ENCODE measurements around the gene HMG20B. TPM values are rescaled to one million over a fixed set of nuclear protein-coding genes. Genes with fewer than 3 reads are reported as not detected.

Gene HMG20B
- total and polyA plus RNA-seq, 4 donors: 25.7 to 87.6 (median 68.1) TPM

DNA sequence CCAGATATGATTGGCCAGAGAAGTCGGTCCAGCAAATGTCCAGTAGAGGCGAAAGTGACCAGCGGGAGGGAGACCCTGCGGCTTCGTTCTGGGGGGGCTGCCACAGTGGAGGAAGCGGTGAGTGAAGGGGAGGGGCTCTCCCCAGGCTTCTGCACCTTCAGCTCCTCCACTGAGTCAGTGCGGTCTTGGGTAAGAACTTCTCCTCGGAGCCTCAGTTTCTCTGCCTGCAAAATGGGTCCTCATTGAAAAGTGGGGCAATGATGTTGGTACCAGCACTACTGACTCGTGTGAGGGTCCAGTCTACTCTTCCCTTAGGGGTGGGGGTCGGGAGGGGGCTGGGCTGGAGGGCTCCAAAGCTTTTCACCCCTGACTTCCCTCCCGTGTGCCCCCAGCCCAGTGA, 16.7 kb downstream of the HMG20B start:
- Histone ChIP-seq H3K4me1 (ENCODE audit: control insufficient read depth, insufficient read depth, low read length) (peaks cover 9% of the 10 kb centered on the region), H3K27ac (ENCODE audit: low read depth, low read length) (no peak overlapping the region), H3K36me3 (ENCODE audit: control insufficient read depth, insufficient read depth, low read length) (peaks cover 4% of the 10 kb centered on the region), H3K27me3 (ENCODE audit: control insufficient read depth, insufficient read depth, low read length) (peaks cover 27% of the 10 kb centered on the region), H3K4me3 (ENCODE audit: low read depth, low read length) (no peak overlapping the region), H3K9me3 (ENCODE audit: control insufficient read depth, insufficient read depth, low read length) (no peaks in the 10 kb centered on the region)
- WGBS (ENCODE audit: insufficient coverage): 88% methylated on average over 7 of the region's 11 CpGs
- DNase-seq (ENCODE audit: low read depth in 4 of 6, low spot score in 6 of 6): no peak

GRCh38 chr19:3589949-3590348, 17.2 kb downstream of the HMG20B start:
- H3K27ac ChIP-seq (ENCODE audit: low read depth, low read length): no peak overlapping the region
- H3K4me1 ChIP-seq (ENCODE audit: control insufficient read depth, insufficient read depth, low read length): peaks cover 9% of the 10 kb centered on the region
- H3K27me3 ChIP-seq (ENCODE audit: control insufficient read depth, insufficient read depth, low read length): peaks cover 22% of the 10 kb centered on the region
- no peak for DNase-seq (ENCODE audit: low read depth in 4 of 6, low spot score in 6 of 6)
- WGBS (ENCODE audit: insufficient coverage): 92% methylated on average over 22 of the region's 22 CpGs
- no peak overlapping the region for H3K4me3 ChIP-seq (ENCODE audit: low read depth, low read length)
- H3K9me3 ChIP-seq (ENCODE audit: control insufficient read depth, insufficient read depth, low read length): no peaks in the 10 kb centered on the region
- peaks cover 4% of the 10 kb centered on the region for H3K36me3 ChIP-seq (ENCODE audit: control insufficient read depth, insufficient read depth, low read length)

DNA sequence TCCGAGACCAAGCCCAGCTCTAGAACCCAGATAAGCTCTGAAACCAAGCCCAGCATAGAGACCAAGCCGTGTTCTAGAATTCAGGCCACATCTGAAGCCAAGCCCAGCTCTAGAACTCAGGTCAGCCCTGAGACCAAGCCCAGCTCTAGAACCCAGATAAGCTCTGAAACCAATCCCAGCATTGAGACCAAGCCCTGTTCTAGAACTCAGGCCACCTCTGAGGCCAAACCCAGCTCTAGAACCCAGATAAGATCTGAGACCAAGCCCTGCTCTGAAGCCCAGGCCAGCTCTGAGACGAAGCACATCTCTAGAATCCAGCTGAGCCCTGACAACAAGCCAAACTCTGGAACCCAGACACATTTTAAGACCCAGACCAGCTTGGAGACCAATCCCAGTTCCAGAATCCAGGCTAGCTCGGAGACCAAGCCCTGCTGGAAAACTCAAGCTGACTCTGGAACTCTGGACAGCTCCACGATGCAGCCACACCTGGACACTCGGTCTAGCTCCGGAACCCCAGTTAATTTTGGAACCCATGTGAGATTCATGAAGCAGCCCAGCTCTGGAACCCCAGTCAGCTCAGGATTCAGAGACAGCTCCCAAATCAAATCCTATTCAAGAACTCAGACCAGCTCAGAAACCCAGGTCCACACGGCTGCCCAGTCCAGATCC, 18.4 kb downstream of the HMG20B start:
- H3K4me1 ChIP-seq (ENCODE audit: control insufficient read depth, insufficient read depth, low read length): peaks cover 3% of the 10 kb centered on the region
- no peaks in the 10 kb centered on the region for H3K9me3 ChIP-seq (ENCODE audit: control insufficient read depth, insufficient read depth, low read length)

DNA sequence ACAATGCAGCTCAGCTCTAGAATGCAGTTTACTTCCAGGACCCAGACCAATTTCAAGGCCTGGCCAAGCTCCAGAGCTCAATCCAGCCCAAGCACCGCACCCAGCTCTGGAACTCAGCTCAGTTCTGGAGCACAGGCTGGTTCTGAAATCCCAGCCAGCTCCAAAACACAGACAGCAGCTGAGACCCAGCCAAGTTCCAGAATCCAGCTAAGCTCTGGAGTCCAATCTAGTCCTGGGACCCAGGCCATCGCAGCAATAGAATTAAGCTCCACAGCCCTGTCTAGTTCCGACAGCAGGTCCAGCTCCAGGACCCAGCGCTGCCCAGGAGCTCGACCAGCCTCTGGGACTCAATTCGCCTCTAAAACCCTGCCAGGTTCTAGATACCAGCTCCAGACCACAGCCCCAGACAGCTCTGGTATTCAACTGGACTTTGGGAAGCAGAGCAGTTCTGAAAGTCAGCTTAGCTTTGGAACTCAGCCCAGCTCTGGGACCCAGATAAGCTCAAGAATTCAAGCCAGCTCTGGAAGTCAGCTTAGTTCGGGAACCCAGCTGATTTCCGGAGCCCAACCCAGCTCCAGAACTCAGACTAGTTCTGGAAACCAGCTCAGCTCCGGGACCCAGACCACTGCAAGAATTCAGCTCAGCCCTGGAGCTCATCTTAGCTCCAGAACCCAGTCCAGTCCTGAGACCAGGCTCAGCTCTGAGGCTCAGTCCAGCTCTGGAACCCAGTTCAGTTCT, 19.3 kb downstream of the HMG20B start:
- WGBS (ENCODE audit: insufficient coverage): 90% methylated on average over 9 of the region's 9 CpGs
- no peak overlapping the region for H3K4me3 ChIP-seq (ENCODE audit: low read depth, low read length)
- H3K9me3 ChIP-seq (ENCODE audit: control insufficient read depth, insufficient read depth, low read length): no peaks in the 10 kb centered on the region
- H3K27me3 ChIP-seq (ENCODE audit: control insufficient read depth, insufficient read depth, low read length): peaks cover 3% of the 10 kb centered on the region
- no peak for DNase-seq (ENCODE audit: low read depth in 4 of 6, low spot score in 6 of 6)
- H3K4me1 ChIP-seq (ENCODE audit: control insufficient read depth, insufficient read depth, low read length): no peaks in the 10 kb centered on the region
- H3K36me3 ChIP-seq (ENCODE audit: control insufficient read depth, insufficient read depth, low read length): peaks cover 4% of the 10 kb centered on the region
- H3K27ac ChIP-seq (ENCODE audit: low read depth, low read length): no peak overlapping the region

More for the DNA sequence above, 18.4 kb downstream of the HMG20B start:
- Histone ChIP-seq H3K27me3 (ENCODE audit: control insufficient read depth, insufficient read depth, low read length) (peaks cover 12% of the 10 kb centered on the region), H3K27ac (ENCODE audit: low read depth, low read length) (no peak overlapping the region), H3K36me3 (ENCODE audit: control insufficient read depth, insufficient read depth, low read length) (peaks cover 4% of the 10 kb centered on the region), H3K4me3 (ENCODE audit: low read depth, low read length) (no peak overlapping the region)
- no peak for DNase-seq (ENCODE audit: low read depth in 4 of 6, low spot score in 6 of 6)
- WGBS (ENCODE audit: insufficient coverage): 89% methylated on average over 8 of the region's 8 CpGs

- peaks cover 4% of the 10 kb centered on the region for H3K36me3 ChIP-seq (ENCODE audit: control insufficient read depth, insufficient read depth, low read length)
- peaks cover 3% of the 10 kb centered on the region for H3K27me3 ChIP-seq (ENCODE audit: control insufficient read depth, insufficient read depth, low read length)
- H3K9me3 ChIP-seq (ENCODE audit: control insufficient read depth, insufficient read depth, low read length): no peaks in the 10 kb centered on the region
- no peak for DNase-seq (ENCODE audit: low read depth in 4 of 6, low spot score in 6 of 6)
- no peak overlapping the region for H3K4me3 ChIP-seq (ENCODE audit: low read depth, low read length)
- H3K4me1 ChIP-seq (ENCODE audit: control insufficient read depth, insufficient read depth, low read length): no peaks in the 10 kb centered on the region
- whole genome bisulfite sequencing (ENCODE audit: insufficient coverage): 21% methylated on average over 11 of the region's 11 CpGs
- no peak overlapping the region for H3K27ac ChIP-seq (ENCODE audit: low read depth, low read length)
Observed at GRCh38 chr19:3593156-3593555, 20.4 kb downstream of the HMG20B start.

DNA sequence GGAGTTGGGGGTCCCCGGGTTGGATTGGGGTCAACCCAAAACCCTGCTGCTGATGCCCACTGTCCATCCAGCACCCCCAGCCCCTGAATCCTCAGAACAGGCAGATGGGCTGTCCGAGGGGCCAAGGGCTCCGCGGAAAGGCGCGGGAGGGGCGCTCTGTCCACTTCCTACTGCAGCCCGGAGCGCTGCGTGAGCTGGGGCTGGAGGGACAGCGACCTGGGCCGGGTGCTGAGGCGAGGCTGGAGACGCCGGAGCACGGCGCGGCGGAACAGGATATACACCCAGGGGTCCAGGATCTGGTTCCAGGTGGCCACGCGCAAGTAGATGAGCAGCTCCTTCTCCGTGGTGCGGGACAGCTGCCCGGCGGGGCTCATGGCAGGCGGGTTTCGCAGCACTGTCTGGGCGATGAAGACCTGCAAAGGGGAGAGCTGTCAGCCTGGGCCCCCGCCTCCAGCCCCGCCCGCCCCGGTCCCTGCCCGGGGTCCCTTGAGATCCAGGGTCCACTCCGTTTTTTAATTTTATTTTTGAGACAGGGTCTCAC, 22.8 kb downstream of the HMG20B start:
- DNase-seq (ENCODE audit: low read depth in 4 of 6, low spot score in 6 of 6): no peak
- H3K9me3 ChIP-seq (ENCODE audit: control insufficient read depth, insufficient read depth, low read length): no peaks in the 10 kb centered on the region
- H3K4me3 ChIP-seq (ENCODE audit: low read depth, low read length): no peak overlapping the region
- 65% methylated on average over 32 of the region's 34 CpGs for WGBS (ENCODE audit: insufficient coverage)
- H3K27me3 ChIP-seq (ENCODE audit: control insufficient read depth, insufficient read depth, low read length): peaks cover 3% of the 10 kb centered on the region
- H3K4me1 ChIP-seq (ENCODE audit: control insufficient read depth, insufficient read depth, low read length): no peaks in the 10 kb centered on the region
- no peak overlapping the region for H3K27ac ChIP-seq (ENCODE audit: low read depth, low read length)
- no peaks in the 10 kb centered on the region for H3K36me3 ChIP-seq (ENCODE audit: control insufficient read depth, insufficient read depth, low read length)

- no peak overlapping the region for H3K27ac ChIP-seq (ENCODE audit: low read depth, low read length)
- H3K27me3 ChIP-seq (ENCODE audit: control insufficient read depth, insufficient read depth, low read length): peaks cover 2% of the 10 kb centered on the region
- H3K36me3 ChIP-seq (ENCODE audit: control insufficient read depth, insufficient read depth, low read length): no peaks in the 10 kb centered on the region
- no peak overlapping the region for H3K4me3 ChIP-seq (ENCODE audit: low read depth, low read length)
- no peaks in the 10 kb centered on the region for H3K9me3 ChIP-seq (ENCODE audit: control insufficient read depth, insufficient read depth, low read length)
- WGBS (ENCODE audit: insufficient coverage): 81% methylated on average over 28 of the region's 28 CpGs
- no peak for DNase-seq (ENCODE audit: low read depth in 4 of 6, low spot score in 6 of 6)
- H3K4me1 ChIP-seq (ENCODE audit: control insufficient read depth, insufficient read depth, low read length): peaks cover 10% of the 10 kb centered on the region
Observed at GRCh38 chr19:3599776-3600187, 27.0 kb downstream of the HMG20B start.

DNA sequence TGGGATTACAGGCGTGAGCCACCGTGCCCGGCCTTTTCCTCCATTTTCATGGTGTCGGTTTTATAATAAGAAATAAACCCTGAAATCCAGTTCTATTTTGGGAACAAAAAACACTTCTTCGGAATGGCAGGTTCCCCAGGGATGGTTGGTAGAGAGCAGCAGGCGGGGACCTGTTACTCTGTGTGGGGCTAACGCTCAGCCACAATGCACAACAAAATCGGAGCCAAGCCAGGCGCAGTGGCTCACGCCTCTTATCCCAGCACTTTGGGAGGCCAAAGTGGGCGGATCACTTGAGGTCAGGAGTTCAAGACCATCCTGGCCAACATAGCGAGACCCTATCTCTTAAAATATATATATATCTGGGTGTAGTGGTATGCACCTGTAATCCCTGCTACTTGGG, 28.3 kb downstream of the HMG20B start:
- H3K9me3 ChIP-seq (ENCODE audit: control insufficient read depth, insufficient read depth, low read length): no peaks in the 10 kb centered on the region
- no peaks in the 10 kb centered on the region for H3K36me3 ChIP-seq (ENCODE audit: control insufficient read depth, insufficient read depth, low read length)
- peaks cover 14% of the 10 kb centered on the region for H3K4me1 ChIP-seq (ENCODE audit: control insufficient read depth, insufficient read depth, low read length)
- DNase-seq (ENCODE audit: low read depth in 4 of 6, low spot score in 6 of 6): no peak
- WGBS (ENCODE audit: insufficient coverage): 86% methylated on average over 6 of the region's 12 CpGs
- H3K27me3 ChIP-seq (ENCODE audit: control insufficient read depth, insufficient read depth, low read length): peaks cover 13% of the 10 kb centered on the region
- no peak overlapping the region for H3K27ac ChIP-seq (ENCODE audit: low read depth, low read length)
- H3K4me3 ChIP-seq (ENCODE audit: low read depth, low read length): no peak overlapping the region

DNA sequence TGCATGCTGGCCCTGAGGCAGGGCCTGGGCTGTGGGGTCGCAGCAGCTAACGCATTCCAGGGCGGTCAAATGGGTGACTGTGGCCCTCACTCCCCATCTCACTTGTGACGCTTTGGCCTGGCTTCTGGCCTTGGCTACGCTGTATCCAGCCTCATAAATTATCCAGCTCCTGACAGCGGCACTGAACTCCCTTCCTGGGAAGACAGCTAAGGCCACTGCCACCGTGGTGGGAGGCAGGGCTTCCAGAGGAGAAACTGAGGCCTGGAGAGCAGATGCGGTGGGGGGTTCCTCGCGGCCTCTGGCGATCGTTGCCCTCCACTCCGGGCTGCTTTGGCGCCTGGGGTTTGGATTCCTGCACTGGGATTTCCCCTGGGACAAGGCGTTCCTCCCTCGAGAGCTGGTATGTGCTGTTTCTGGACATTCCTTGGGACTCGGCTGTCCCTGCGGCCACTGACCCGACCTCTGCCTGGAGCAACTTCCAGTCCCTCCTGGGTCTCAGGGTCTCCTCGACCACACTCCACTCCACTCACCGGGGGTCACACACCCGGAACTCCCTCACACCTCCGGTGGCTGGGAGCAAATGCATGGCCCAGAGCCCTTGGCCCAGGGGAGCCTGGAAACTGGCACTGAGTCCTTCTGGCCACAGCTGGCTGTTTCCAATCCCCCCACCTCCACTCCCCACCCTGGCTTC, 30.5 kb downstream of the HMG20B start:
- H3K36me3 ChIP-seq (ENCODE audit: control insufficient read depth, insufficient read depth, low read length): no peaks in the 10 kb centered on the region
- WGBS (ENCODE audit: insufficient coverage): 63% methylated on average over 23 of the region's 23 CpGs

More for the DNA sequence above, 30.5 kb downstream of the HMG20B start:
- Histone ChIP-seq H3K27me3 (ENCODE audit: control insufficient read depth, insufficient read depth, low read length) (peaks cover 35% of the 10 kb centered on the region), H3K4me3 (ENCODE audit: low read depth, low read length) (no peak overlapping the region), H3K9me3 (ENCODE audit: control insufficient read depth, insufficient read depth, low read length) (no peaks in the 10 kb centered on the region), H3K4me1 (ENCODE audit: control insufficient read depth, insufficient read depth, low read length) (peaks cover 29% of the 10 kb centered on the region), H3K27ac (ENCODE audit: low read depth, low read length) (peak overlapping the region; percentile 54)
- DNase-seq (ENCODE audit: low read depth in 4 of 6, low spot score in 6 of 6): no peak

All from spinal cord (tissue), 10 donors.